CD4-positive, alpha-beta T cell treated with Interleukin-6 for 4 hours (primary cell): ENCODE results near the gene ETFB.

Experiments
- DNase-seq: peaks from one replicate; pipeline ENCODE4 v3.0.0-alpha.2; 2020; ENCODE audit warnings: mixed read lengths

The ETFB gene

GRCh38 chr19:51326216-51327065 is 39.7 kb downstream of the ETFB start:
- DNase-seq = no peak

GRCh38 chr19:51325161-51325976 is 40.8 kb downstream of the ETFB start:
- no peak for DNase-seq

- DNase-seq = no peak
Observed at GRCh38 chr19:51324167-51324481, 42.1 kb downstream of the ETFB start.

GRCh38 chr19:51323481-51324166 is 42.6 kb downstream of the ETFB start:
- DNase-seq = no peak

- DNase-seq = no peak
Observed at GRCh38 chr19:51321799-51322198, 44.4 kb downstream of the ETFB start.

GRCh38 chr19:51320280-51320657 is 45.9 kb downstream of the ETFB start:
- no peak for DNase-seq

GRCh38 chr19:51319649-51320279 is 46.4 kb downstream of the ETFB start:
- no peak for DNase-seq

- DNase-seq = no peak
Observed at GRCh38 chr19:51318687-51319648, 47.2 kb downstream of the ETFB start.

GRCh38 chr19:51317968-51318367 is 48.2 kb downstream of the ETFB start:
- no peak for DNase-seq

GRCh38 chr19:51317376-51317775 is 48.8 kb downstream of the ETFB start:
- no peak for DNase-seq

GRCh38 chr19:51316688-51317087 is 49.5 kb downstream of the ETFB start:
- no peak for DNase-seq

- no peak for DNase-seq
Observed at GRCh38 chr19:51311351-51312257, 54.6 kb downstream of the ETFB start, which contains the start of gene IGLON5. Gene IGLON5 (plus strand): TSS chr19:51311644. CDS start chr19:51311848, 204 bp downstream.

- no peak for DNase-seq
Observed at GRCh38 chr19:51305479-51305878, 60.7 kb downstream of the ETFB start.

- no peak for DNase-seq
Observed at GRCh38 chr19:51301266-51301665, 64.9 kb downstream of the ETFB start.

GRCh38 chr19:51297406-51297805 is 68.8 kb downstream of the ETFB start:
- DNase-seq = no peak

GRCh38 chr19:51296336-51297093 is 69.7 kb downstream of the ETFB start:
- no peak for DNase-seq

GRCh38 chr19:51295382-51296126 is 70.6 kb downstream of the ETFB start:
- no peak for DNase-seq
